HCT116 (cell line): ENCODE data around the gene MEF2D.

Experiments used
- EZH2 ChIP-seq: fragments of 200-600 bp; sonication (generic); IDR thresholded peaks from 2 replicates; pipeline ENCODE4 v1.6.1; 2017; ENCODE audit warnings: antibody characterized with exemption, mixed run types
- EZH2phosphoT487 ChIP-seq: fragments of 200-600 bp; IDR thresholded peaks from 2 replicates; pipeline ENCODE4 v1.6.1; 2018; ENCODE audit warnings: antibody characterized with exemption, borderline replicate concordance
- RAD21 ChIP-seq: IDR thresholded peaks from 2 replicates; pipeline ENCODE4 v1.6.1; 2012; ENCODE audit warnings: low read depth, mild to moderate bottlenecking
- REST ChIP-seq: IDR thresholded peaks from 2 replicates; pipeline ENCODE4 v1.6.1; 2012; ENCODE audit warnings: low read depth
- TF ChIP-seq, protein P1 (sequence below), 3 experiments: fragments of 200-600 bp in 1 of 3; sonication (generic) in 1 of 3; IDR thresholded peaks in 2 of 3; conservative IDR thresholded peaks in 1 of 3; 2 replicates each; pipeline ENCODE4 v1.5.1; 2012 to 2017; ENCODE audit warnings: low read depth in 2 of 3, low read length in 2 of 3, antibody characterized with exemption in 1 of 3, borderline replicate concordance in 1 of 3, control low read depth in 1 of 3, mild to moderate bottlenecking in 1 of 3, mixed read lengths in 1 of 3, mixed run types in 1 of 3, moderate library complexity in 1 of 3; ENCODE audit not compliant: insufficient read depth in 1 of 3

DNA sequence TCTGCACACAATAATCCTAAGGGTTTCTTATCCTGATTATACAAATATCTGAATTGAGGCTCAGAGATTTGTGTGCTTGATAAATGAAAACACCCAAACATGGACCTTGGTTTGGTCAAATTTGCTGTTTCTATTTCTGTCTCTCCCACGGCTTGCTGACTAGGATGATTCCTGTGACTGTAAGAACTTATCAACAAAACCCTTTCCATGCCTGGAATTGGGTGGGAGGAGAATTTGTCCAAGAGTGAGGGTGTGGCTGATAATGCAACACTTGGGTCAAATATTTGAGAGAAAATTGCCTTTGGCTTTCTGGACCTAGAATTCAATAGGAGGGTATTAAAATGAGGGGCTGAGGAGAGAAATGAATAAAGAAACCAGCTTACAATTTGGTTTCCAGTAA lies 83.6 kb downstream of the MEF2D start:
- TF ChIP-seq, protein P1, sequence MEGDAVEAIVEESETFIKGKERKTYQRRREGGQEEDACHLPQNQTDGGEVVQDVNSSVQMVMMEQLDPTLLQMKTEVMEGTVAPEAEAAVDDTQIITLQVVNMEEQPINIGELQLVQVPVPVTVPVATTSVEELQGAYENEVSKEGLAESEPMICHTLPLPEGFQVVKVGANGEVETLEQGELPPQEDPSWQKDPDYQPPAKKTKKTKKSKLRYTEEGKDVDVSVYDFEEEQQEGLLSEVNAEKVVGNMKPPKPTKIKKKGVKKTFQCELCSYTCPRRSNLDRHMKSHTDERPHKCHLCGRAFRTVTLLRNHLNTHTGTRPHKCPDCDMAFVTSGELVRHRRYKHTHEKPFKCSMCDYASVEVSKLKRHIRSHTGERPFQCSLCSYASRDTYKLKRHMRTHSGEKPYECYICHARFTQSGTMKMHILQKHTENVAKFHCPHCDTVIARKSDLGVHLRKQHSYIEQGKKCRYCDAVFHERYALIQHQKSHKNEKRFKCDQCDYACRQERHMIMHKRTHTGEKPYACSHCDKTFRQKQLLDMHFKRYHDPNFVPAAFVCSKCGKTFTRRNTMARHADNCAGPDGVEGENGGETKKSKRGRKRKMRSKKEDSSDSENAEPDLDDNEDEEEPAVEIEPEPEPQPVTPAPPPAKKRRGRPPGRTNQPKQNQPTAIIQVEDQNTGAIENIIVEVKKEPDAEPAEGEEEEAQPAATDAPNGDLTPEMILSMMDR (IDR thresholded peaks at IDR 0.05 in 2 of 3, conservative IDR thresholded peaks at IDR 0.05 in 1 of 3; ENCODE audit: borderline replicate concordance in 1 of 3, insufficient read depth in 1 of 3, low read depth in 2 of 3, low read length in 2 of 3): no peak
- TF ChIP-seq EZH2phosphoT487 (no peak), RAD21 (no peak), EZH2 (no peak), REST (no peak)
